ENCODE measurements around the gene AMOTL1. TPM values are rescaled to one million over a fixed set of nuclear protein-coding genes. Genes with fewer than 3 reads are reported as not detected.
A peak's percentile ranks its signal among the peaks of the same experiment; 100 is the strongest.

The AMOTL1 gene
- total RNA-seq, 2 donors from 2014 or later = 60.6 to 106 TPM

GRCh38 chr11:94858012-94858705, 90.0 kb downstream of the AMOTL1 start:
- DNase-seq (no peak), ATAC-seq (no peak)
- intact Hi-C loops (cut with DNase I) = loop anchor here in 1 of 2 donors (5.0 kb wide), 1 partner anchor 56 kb away; no protein-coding TSS in a partner anchor

- intact Hi-C loops (cut with DNase I) = no loop called here
- no peak for ATAC-seq
- no peak for DNase-seq
Measured at GRCh38 chr11:94860333-94860732, 92.2 kb downstream of the AMOTL1 start.

GRCh38 chr11:94861306-94861845, 93.2 kb downstream of the AMOTL1 start:
- intact Hi-C loops (cut with DNase I) = no loop called here
- DNase-seq = no peak
- peak; percentile 14 to 17 for ATAC-seq

- DNase-seq (no peak), ATAC-seq (no peak)
- intact Hi-C loops (cut with DNase I) = no loop called here
Measured at GRCh38 chr11:94862926-94863880, 95.0 kb downstream of the AMOTL1 start.

- peak; percentile 13 to 39 for ATAC-seq
- intact Hi-C loops (cut with DNase I) = no loop called here
- DNase-seq = peak; percentile 62
Measured at GRCh38 chr11:94864506-94865045, 96.4 kb downstream of the AMOTL1 start.

- intact Hi-C loops (cut with DNase I) = no loop called here
- DNase-seq = no peak
- no peak for ATAC-seq
Measured at GRCh38 chr11:94866231-94866822, 98.2 kb downstream of the AMOTL1 start.

- intact Hi-C loops (cut with DNase I) = no loop called here
- ATAC-seq (no peak), DNase-seq (no peak)
Measured at GRCh38 chr11:94866936-94867795, 99.0 kb downstream of the AMOTL1 start.

- no peak for DNase-seq
- intact Hi-C loops (cut with DNase I) = no loop called here
- ATAC-seq = no peak
Measured at GRCh38 chr11:94868468-94868867, 100.3 kb downstream of the AMOTL1 start.

GRCh38 chr11:94869186-94869585, 101.0 kb downstream of the AMOTL1 start:
- DNase-seq (no peak), ATAC-seq (no peak)
- intact Hi-C loops (cut with DNase I) = no loop called here

- no peak for DNase-seq
- ATAC-seq = no peak
- intact Hi-C loops (cut with DNase I) = no loop called here
Measured at GRCh38 chr11:94870422-94870821, 102.3 kb downstream of the AMOTL1 start.

GRCh38 chr11:94871491-94872185, 103.5 kb downstream of the AMOTL1 start:
- DNase-seq (no peak), ATAC-seq (no peak)
- intact Hi-C loops (cut with DNase I) = no loop called here

- intact Hi-C loops (cut with DNase I) = no loop called here
- DNase-seq = no peak
- ATAC-seq = peak in 1 of 2 donors; percentile 84
Measured at GRCh38 chr11:94873916-94874540, 105.9 kb downstream of the AMOTL1 start.

GRCh38 chr11:94876222-94876621, 108.1 kb downstream of the AMOTL1 start:
- DNase-seq = no peak
- ATAC-seq = peak in 1 of 2 donors; percentile 3

GRCh38 chr11:94876645-94877442, 108.7 kb downstream of the AMOTL1 start:
- peak; percentile 89 to 96 for ATAC-seq
- intact Hi-C loops (cut with DNase I) = no loop called here

More at GRCh38 chr11:94876222-94876621, 108.1 kb downstream of the AMOTL1 start:
- intact Hi-C loops (cut with DNase I) = no loop called here

GRCh38 chr11:94877443-94878200, 109.5 kb downstream of the AMOTL1 start:
- intact Hi-C loops (cut with DNase I) = no loop called here
- ATAC-seq = peak in 1 of 2 donors; percentile 53
- peak; percentile 52 for DNase-seq

More at GRCh38 chr11:94876645-94877442, 108.7 kb downstream of the AMOTL1 start:
- DNase-seq = peak; percentile 90

- intact Hi-C loops (cut with DNase I) = no loop called here
- DNase-seq (no peak), ATAC-seq (no peak)
Measured at GRCh38 chr11:94879006-94879405, 110.8 kb downstream of the AMOTL1 start.

Data from left cardiac atrium (tissue), 4 donors.